Activated effector memory CD4-positive, alpha-beta T cell treated with anti-CD3 and anti-CD28 coated beads, Interleukin-2, amount 50 U/mL, for 16 hours (primary cell): ENCODE data around the gene CYP4A11.
"Not testable (repeated sequence)": the region's sequence is repeated elsewhere in the genome, so short reads cannot be mapped to it uniquely, and the experiment has no call there.

ENCODE experiments used
- DNase-seq: peaks from one replicate; pipeline ENCODE4 v3.0.0-alpha.2; 2020

The CYP4A11 gene

GRCh38 chr1:46941135-46941694, at the start of gene CYP4A11:
TSS of gene CYP4A11 (minus strand) at chr1:46941476. CDS start at chr1:46941433, 43 bp downstream.
- no peak for DNase-seq

GRCh38 chr1:46990541-46990940, 49.3 kb upstream of the CYP4A11 start:
- not testable (repeated sequence) for DNase-seq

- no peak for DNase-seq
Measured at GRCh38 chr1:46983830-46984586, 42.7 kb upstream of the CYP4A11 start.

- no peak for DNase-seq
Measured at GRCh38 chr1:46983166-46983829, 42.0 kb upstream of the CYP4A11 start.

- no peak for DNase-seq
Measured at GRCh38 chr1:46969014-46969619, 27.8 kb upstream of the CYP4A11 start.

GRCh38 chr1:46962272-46962671, 21.0 kb upstream of the CYP4A11 start:
- not testable (repeated sequence) for DNase-seq

GRCh38 chr1:46961066-46961758, 19.9 kb upstream of the CYP4A11 start:
- DNase-seq: no peak

GRCh38 chr1:46960250-46960649, 19.0 kb upstream of the CYP4A11 start:
- no peak for DNase-seq

GRCh38 chr1:46955116-46955515, 13.8 kb upstream of the CYP4A11 start:
- not testable (repeated sequence) for DNase-seq

GRCh38 chr1:46953847-46954246, 12.6 kb upstream of the CYP4A11 start:
- DNase-seq: not testable (repeated sequence)

GRCh38 chr1:46949417-46949666, 8.1 kb upstream of the CYP4A11 start:
- DNase-seq: not testable (repeated sequence)

GRCh38 chr1:46948629-46949416, 7.5 kb upstream of the CYP4A11 start:
- no peak for DNase-seq

GRCh38 chr1:46947706-46948105, 6.4 kb upstream of the CYP4A11 start:
- not testable (repeated sequence) for DNase-seq

- DNase-seq: no peak
Measured at GRCh38 chr1:46942086-46942485, 810 bp upstream of the CYP4A11 start.

- DNase-seq: no peak
Measured at GRCh38 chr1:46940307-46940706, 969 bp downstream of the CYP4A11 start.

- DNase-seq: no peak
Measured at GRCh38 chr1:46937270-46937669, 4.0 kb downstream of the CYP4A11 start.

GRCh38 chr1:46936788-46937187, 4.5 kb downstream of the CYP4A11 start:
- DNase-seq: no peak

- not testable (repeated sequence) for DNase-seq
Measured at GRCh38 chr1:46934852-46935251, 6.4 kb downstream of the CYP4A11 start.

- not testable (repeated sequence) for DNase-seq
Measured at GRCh38 chr1:46932020-46932419, 9.3 kb downstream of the CYP4A11 start.

- DNase-seq: no peak
Measured at GRCh38 chr1:46931151-46931550, 10.1 kb downstream of the CYP4A11 start.

GRCh38 chr1:46927249-46927835, 13.9 kb downstream of the CYP4A11 start:
- DNase-seq: no peak

GRCh38 chr1:46910790-46911189, 30.5 kb downstream of the CYP4A11 start:
- DNase-seq: no peak
